ENCODE results near the gene TNIK.
A peak's percentile ranks its signal among the peaks of the same experiment; 100 is the strongest.
"Not testable (repeated sequence)": the region's sequence is repeated elsewhere in the genome, so short reads cannot be mapped to it uniquely, and the experiment has no call there.

Gene TNIK

GRCh38 chr3:171125010-171125409, 335.2 kb downstream of the TNIK start:
- no peak for DNase-seq (ENCODE audit: low spot score)

- no peak for DNase-seq (ENCODE audit: low spot score)
Observed at GRCh38 chr3:171123915-171124314, 336.3 kb downstream of the TNIK start.

- DNase-seq (ENCODE audit: low spot score), result no peak
Observed at GRCh38 chr3:171122861-171123260, 337.3 kb downstream of the TNIK start.

GRCh38 chr3:171122240-171122639, 338.0 kb downstream of the TNIK start:
- DNase-seq (ENCODE audit: low spot score), result no peak

GRCh38 chr3:171121801-171122200, 338.4 kb downstream of the TNIK start:
- DNase-seq (ENCODE audit: low spot score), result no peak

GRCh38 chr3:171119402-171119801, 340.8 kb downstream of the TNIK start:
- not testable (repeated sequence) for DNase-seq (ENCODE audit: low spot score)

GRCh38 chr3:171118993-171119392, 341.2 kb downstream of the TNIK start:
- not testable (repeated sequence) for DNase-seq (ENCODE audit: low spot score)

GRCh38 chr3:171116824-171117395, 343.3 kb downstream of the TNIK start:
- DNase-seq (ENCODE audit: low spot score), result no peak

- no peak for DNase-seq (ENCODE audit: low spot score)
Observed at GRCh38 chr3:171116365-171116764, 343.8 kb downstream of the TNIK start.

- no peak for DNase-seq (ENCODE audit: low spot score)
Observed at GRCh38 chr3:171115667-171116066, 344.5 kb downstream of the TNIK start.

- DNase-seq (ENCODE audit: low spot score), result no peak
Observed at GRCh38 chr3:171113716-171114115, 346.5 kb downstream of the TNIK start.

- DNase-seq (ENCODE audit: low spot score), result no peak
Observed at GRCh38 chr3:171110715-171111114, 349.5 kb downstream of the TNIK start.

- no peak for DNase-seq (ENCODE audit: low spot score)
Observed at GRCh38 chr3:171108066-171108465, 352.1 kb downstream of the TNIK start.

- DNase-seq (ENCODE audit: low spot score), result no peak
Observed at GRCh38 chr3:171103185-171103584, 357.0 kb downstream of the TNIK start.

GRCh38 chr3:171101982-171102641, 358.1 kb downstream of the TNIK start:
- peak; percentile 60 for DNase-seq (ENCODE audit: low spot score)

- DNase-seq (ENCODE audit: low spot score), result no peak
Observed at GRCh38 chr3:171099911-171100310, 360.3 kb downstream of the TNIK start.

GRCh38 chr3:171095063-171095462, 365.1 kb downstream of the TNIK start:
- no peak for DNase-seq (ENCODE audit: low spot score)

- DNase-seq (ENCODE audit: low spot score), result no peak
Observed at GRCh38 chr3:171094411-171094810, 365.8 kb downstream of the TNIK start.

- no peak for DNase-seq (ENCODE audit: low spot score)
Observed at GRCh38 chr3:171093462-171093861, 366.7 kb downstream of the TNIK start.

GRCh38 chr3:171092467-171092911, 367.7 kb downstream of the TNIK start:
- DNase-seq (ENCODE audit: low spot score), result no peak

- no peak for DNase-seq (ENCODE audit: low spot score)
Observed at GRCh38 chr3:171090321-171090720, 369.9 kb downstream of the TNIK start.

GRCh38 chr3:171088964-171089754, 371.0 kb downstream of the TNIK start:
- peak; percentile 41 for DNase-seq (ENCODE audit: low spot score)

GRCh38 chr3:171088496-171088895, 371.7 kb downstream of the TNIK start:
- DNase-seq (ENCODE audit: low spot score), result no peak
